KMS-11 (cell line): ENCODE results near the gene D2HGDH.

Experiments used
- H2AFZ ChIP-seq: fragments of 200-600 bp; sonication (generic); 2 replicates; pipeline ENCODE4 v1.6.1; 2016; ENCODE audit warnings: antibody characterized with exemption, mixed run types, low read depth
- H3K27ac ChIP-seq: fragments of 200-600 bp; sonication (generic); 2 replicates; pipeline ENCODE4 v1.6.1; 2016; ENCODE audit warnings: mild to moderate bottlenecking, mixed run types
- H3K27me3 ChIP-seq: fragments of 200-600 bp; sonication (generic); 2 replicates; pipeline ENCODE4 v1.6.1; 2017; ENCODE audit warnings: mild to moderate bottlenecking, low read depth, mixed run types, moderate library complexity; ENCODE audit not compliant: insufficient read depth
- H3K36me3 ChIP-seq: fragments of 200-600 bp; sonication (generic); 2 replicates; pipeline ENCODE4 v1.6.1; 2017; ENCODE audit warnings: mild to moderate bottlenecking, mixed run types; ENCODE audit not compliant: insufficient read depth
- H3K4me1 ChIP-seq: fragments of 200-600 bp; sonication (generic); 2 replicates; pipeline ENCODE4 v1.6.1; 2016; ENCODE audit warnings: mild to moderate bottlenecking, low read depth, mixed run types; ENCODE audit not compliant: poor library complexity, severe bottlenecking
- H3K4me2 ChIP-seq: fragments of 200-600 bp; sonication (generic); 2 replicates; pipeline ENCODE4 v1.7.0; 2016; ENCODE audit warnings: mild to moderate bottlenecking, mixed run types
- H3K4me3 ChIP-seq: fragments of 200-600 bp; sonication (generic); IDR thresholded peaks from 2 replicates; pipeline ENCODE4 v1.6.1; 2017; ENCODE audit warnings: low read depth, low read length, mixed read lengths; ENCODE audit not compliant: insufficient read depth
- H3K79me2 ChIP-seq: fragments of 200-600 bp; sonication (generic); 2 replicates; pipeline ENCODE4 v1.6.1; 2016; ENCODE audit warnings: low read depth, mixed run types; ENCODE audit not compliant: insufficient read depth
- H3K9ac ChIP-seq: fragments of 200-600 bp; sonication (generic); 2 replicates; pipeline ENCODE4 v1.6.1; 2016; ENCODE audit warnings: mild to moderate bottlenecking, mixed run types
- H4K20me1 ChIP-seq: fragments of 200-600 bp; sonication (generic); 2 replicates; pipeline ENCODE4 v1.6.1; 2016; ENCODE audit warnings: mild to moderate bottlenecking, mixed run types; ENCODE audit not compliant: insufficient read depth
- TF ChIP-seq, protein P1 (sequence below): fragments of 200-600 bp; sonication (generic); conservative IDR thresholded peaks from 2 replicates; pipeline ENCODE4 v1.6.1; 2017; ENCODE audit warnings: low read depth, mild to moderate bottlenecking, antibody characterized with exemption, low read length, moderate library complexity, mixed read lengths

Gene D2HGDH

DNA sequence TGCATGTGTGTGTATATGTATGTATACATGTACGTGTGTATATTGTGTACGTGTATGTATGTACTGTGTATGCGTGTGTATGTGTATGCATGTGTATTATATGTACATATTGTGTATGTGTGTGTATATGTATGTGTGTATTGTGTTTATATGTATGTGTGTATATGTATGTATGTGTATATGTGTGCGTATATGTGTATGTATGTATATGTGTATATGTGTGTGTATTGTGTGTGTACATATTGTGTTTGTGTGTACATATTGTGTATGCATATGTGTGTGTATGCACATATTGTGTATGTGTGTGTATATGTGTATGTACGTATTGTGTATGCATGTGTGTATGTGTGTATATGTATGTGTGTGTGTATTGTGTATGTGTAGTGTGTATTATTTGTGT, 59.0 kb downstream of the D2HGDH start:
- Histone ChIP-seq H2AFZ (no peak overlapping the region), H3K27ac (no peak overlapping the region), H3K27me3 (no peaks in the 10 kb centered on the region; the same call in 1 of the 2 replicates), H3K4me1 (no peaks in the 10 kb centered on the region), H3K36me3 (no peaks in the 10 kb centered on the region), H3K9ac (no peak overlapping the region), H3K4me2 (no peak overlapping the region), H3K4me3 (no peak overlapping the region), H3K79me2 (no peaks in the 10 kb centered on the region), H4K20me1 (no peaks in the 10 kb centered on the region)
- TF ChIP-seq, protein P1, sequence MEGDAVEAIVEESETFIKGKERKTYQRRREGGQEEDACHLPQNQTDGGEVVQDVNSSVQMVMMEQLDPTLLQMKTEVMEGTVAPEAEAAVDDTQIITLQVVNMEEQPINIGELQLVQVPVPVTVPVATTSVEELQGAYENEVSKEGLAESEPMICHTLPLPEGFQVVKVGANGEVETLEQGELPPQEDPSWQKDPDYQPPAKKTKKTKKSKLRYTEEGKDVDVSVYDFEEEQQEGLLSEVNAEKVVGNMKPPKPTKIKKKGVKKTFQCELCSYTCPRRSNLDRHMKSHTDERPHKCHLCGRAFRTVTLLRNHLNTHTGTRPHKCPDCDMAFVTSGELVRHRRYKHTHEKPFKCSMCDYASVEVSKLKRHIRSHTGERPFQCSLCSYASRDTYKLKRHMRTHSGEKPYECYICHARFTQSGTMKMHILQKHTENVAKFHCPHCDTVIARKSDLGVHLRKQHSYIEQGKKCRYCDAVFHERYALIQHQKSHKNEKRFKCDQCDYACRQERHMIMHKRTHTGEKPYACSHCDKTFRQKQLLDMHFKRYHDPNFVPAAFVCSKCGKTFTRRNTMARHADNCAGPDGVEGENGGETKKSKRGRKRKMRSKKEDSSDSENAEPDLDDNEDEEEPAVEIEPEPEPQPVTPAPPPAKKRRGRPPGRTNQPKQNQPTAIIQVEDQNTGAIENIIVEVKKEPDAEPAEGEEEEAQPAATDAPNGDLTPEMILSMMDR, result no peak

DNA sequence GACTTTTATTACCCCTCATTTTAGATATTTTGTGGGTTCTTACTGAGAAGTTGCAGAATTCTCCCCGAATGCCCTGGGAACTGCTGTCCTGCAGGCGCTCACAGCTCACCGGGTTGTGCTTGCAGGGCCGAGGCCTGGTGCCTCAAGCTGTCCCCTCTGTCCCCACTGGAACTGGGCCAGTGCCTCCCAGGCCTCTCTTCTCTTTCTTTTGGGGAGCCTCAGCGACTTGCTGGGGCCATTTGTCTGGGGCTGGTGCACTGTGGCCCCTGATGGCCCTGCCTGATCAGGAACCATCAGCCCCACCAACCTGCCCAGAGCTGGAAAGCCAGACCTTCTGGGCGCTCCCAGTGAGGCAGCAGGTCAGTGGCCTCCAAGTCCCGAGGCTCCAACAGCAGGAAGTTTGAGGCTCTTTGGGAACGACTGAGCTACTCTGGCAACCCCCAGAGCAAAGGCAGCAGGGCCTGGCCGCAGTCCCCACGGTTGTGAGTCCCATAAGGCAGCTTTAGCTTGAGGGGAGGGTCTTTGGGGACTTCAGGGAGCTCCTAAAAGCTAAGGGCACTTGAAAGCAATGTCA, 59.9 kb downstream of the D2HGDH start:
- H3K9ac ChIP-seq, result no peak overlapping the region
- H3K4me1 ChIP-seq, result no peaks in the 10 kb centered on the region
- no peaks in the 10 kb centered on the region; the same call in 1 of the 2 replicates for H3K27me3 ChIP-seq
- no peak overlapping the region for H3K4me3 ChIP-seq
- H2AFZ ChIP-seq, result no peak overlapping the region
- H3K36me3 ChIP-seq, result no peaks in the 10 kb centered on the region
- TF ChIP-seq, protein P1, result no peak
- H3K27ac ChIP-seq, result no peak overlapping the region
- no peaks in the 10 kb centered on the region for H3K79me2 ChIP-seq
- H3K4me2 ChIP-seq, result no peak overlapping the region
- no peaks in the 10 kb centered on the region for H4K20me1 ChIP-seq

DNA sequence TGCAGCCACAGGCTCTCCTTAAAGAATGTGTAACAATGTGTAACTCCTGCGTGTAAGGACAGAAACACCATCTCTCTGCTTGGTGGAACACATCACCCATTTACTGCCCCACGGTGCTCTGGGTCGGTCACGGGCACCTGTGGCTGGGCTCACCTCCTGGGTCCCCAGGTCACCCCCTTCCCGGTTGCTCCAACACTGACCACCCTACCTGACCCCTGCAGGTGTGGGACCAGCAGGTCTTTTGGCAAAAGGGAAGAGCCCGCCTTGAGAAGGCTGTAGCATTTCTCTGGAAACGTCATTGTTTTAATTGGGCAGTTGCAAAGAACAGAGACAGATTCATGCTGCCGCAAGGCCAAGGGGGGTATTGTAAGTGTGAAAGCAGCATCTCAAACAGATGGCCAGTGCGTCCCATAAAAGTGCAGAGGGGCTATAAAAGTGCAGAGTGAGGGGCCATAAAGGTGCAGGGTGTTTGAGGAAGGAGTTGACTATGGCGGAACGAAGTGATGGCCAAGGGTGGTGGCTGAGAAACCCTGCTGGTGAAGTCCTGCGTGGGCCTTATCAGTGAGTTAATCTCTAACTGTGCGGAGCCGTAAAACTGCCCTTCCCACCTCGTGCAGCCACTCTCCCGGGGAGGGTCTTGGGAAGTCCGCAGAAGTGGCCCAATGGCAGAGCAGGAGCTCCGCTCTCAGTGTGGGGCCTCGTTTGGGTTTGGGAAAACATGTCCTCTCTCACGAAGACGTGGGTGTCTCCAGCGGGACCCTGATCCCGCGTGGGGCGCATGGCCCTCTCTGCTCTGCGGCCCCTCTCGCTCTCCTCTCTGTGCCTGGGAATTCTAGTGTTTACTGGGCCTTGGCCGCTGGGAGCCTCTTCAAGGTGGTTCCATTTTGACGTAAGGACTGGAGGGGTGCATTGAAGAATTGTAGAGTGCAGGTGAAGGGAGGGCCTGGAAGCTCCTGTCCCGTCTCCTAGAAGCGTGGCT, 60.9 kb downstream of the D2HGDH start:
- Histone ChIP-seq H3K9ac (no peak overlapping the region), H4K20me1 (no peaks in the 10 kb centered on the region), H3K27ac (no peak overlapping the region)

DNA sequence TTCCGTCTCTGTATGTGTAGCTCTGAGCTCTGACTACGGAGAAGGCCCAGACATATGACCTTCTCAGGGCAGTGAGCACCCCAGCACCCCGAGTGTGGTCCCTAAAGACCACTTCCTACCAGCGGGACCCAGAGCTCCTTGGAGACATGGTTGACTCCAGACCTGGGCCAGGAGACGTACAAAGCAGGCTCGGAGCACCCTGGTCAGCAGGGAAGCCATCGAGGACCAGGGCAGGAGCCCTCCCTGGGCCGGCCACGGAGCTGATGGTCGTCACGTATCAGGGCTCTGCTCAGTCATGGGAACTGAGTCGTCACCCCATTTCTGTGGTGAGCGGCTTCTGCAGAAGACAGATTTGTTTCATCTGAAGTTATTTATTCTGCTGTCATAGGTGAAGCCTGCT, 61.8 kb downstream of the D2HGDH start:
- Histone ChIP-seq H3K27me3 (no peaks in the 10 kb centered on the region; the same call in 1 of the 2 replicates), H3K27ac (no peak overlapping the region), H3K79me2 (no peaks in the 10 kb centered on the region), H4K20me1 (no peaks in the 10 kb centered on the region), H3K4me3 (no peak overlapping the region), H3K4me1 (no peaks in the 10 kb centered on the region), H3K36me3 (no peaks in the 10 kb centered on the region), H3K4me2 (no peak overlapping the region), H2AFZ (no peak overlapping the region), H3K9ac (no peak overlapping the region)
- TF ChIP-seq, protein P1, result no peak

More for the DNA sequence above, 60.9 kb downstream of the D2HGDH start:
- no peaks in the 10 kb centered on the region for H3K79me2 ChIP-seq
- H3K4me3 ChIP-seq, result no peak overlapping the region
- no peaks in the 10 kb centered on the region; the same call in 1 of the 2 replicates for H3K27me3 ChIP-seq
- TF ChIP-seq, protein P1, result no peak
- H2AFZ ChIP-seq, result no peak overlapping the region
- no peaks in the 10 kb centered on the region for H3K36me3 ChIP-seq
- H3K4me1 ChIP-seq, result no peaks in the 10 kb centered on the region
- no peak overlapping the region for H3K4me2 ChIP-seq
